GM23338 (cell line): ENCODE results near the gene GPR183. TPM values are rescaled to one million over a fixed set of nuclear protein-coding genes. Genes with fewer than 3 reads are reported as not detected.

Experiments used
- microRNA counts: library from miRNA; unstranded; fragments of <30 nt; microRNA quantifications from one replicate; lab custom pipeline; 2017
- microRNA-seq: library from miRNA; unstranded; fragments of <30 nt; microRNA quantifications from one replicate; pipeline ENCODE4, GENCODE V29; 2017
- polyA plus RNA-seq: library from polyadenylated mRNA; unstranded; fragments of >200 nt; fragmentation: Nextera tagmentation; extraction: Ambion mirVana; gene quantifications from 2 replicates; pipeline ENCODE4 v1.2.1, GENCODE V29; 2016
- small RNA-seq: library from RNA; depleted of rRNA; stranded (forward); fragments of <200 nt; gene quantifications from one replicate; pipeline ENCODE3, GENCODE V24; 2014; ENCODE audit warnings: low replicate concordance
- total RNA-seq: library from RNA; depleted of rRNA; stranded (reverse); fragments of >200 nt; shearing (Covaris generic); gene quantifications from 2 replicates; pipeline ENCODE4 v1.2.3, GENCODE V29; 2014; rRNA removed

GPR183 gene
- total and polyA plus RNA-seq, 2 experiments from 2014 or later, result 0.78 TPM; not detected in 1

MicroRNAs encoded within 50 kb of the gene (microRNA counts, 767-probe panel; counts per million panel counts)
- not detected for microRNA hsa-miR-623 (lab: Ali Mortazavi, UCI)

Small RNAs within 50 kb of the gene (microRNA-seq; reads per million reads assigned to microRNA genes)
- gene MIR623, result not detected

Small RNAs within 50 kb of the gene (small RNA-seq; reads per million reads assigned to genes)
- gene MIR623, result not detected

Other genes with a start within 250 kb of the GPR183 start
- 76.9 and 112 TPM in 2 replicates for gene UBAC2, start 106.5 kb downstream of the GPR183 start, total RNA-seq
- gene UBAC2, start 106.5 kb downstream of the GPR183 start, polyA plus RNA-seq, result 34.3 and 37.9 TPM in 2 replicates
- not detected in 2 replicates for gene GPR18, start 49.0 kb downstream of the GPR183 start, total RNA-seq
- 2.6 and 3.0 TPM in 2 replicates for gene GPR18, start 49.0 kb downstream of the GPR183 start, polyA plus RNA-seq
- 115 and 140 TPM in 2 replicates for gene TM9SF2, start 194.1 kb upstream of the GPR183 start, total RNA-seq
- 49.4 and 50.5 TPM in 2 replicates for gene TM9SF2, start 194.1 kb upstream of the GPR183 start, polyA plus RNA-seq